Lung microvascular endothelial cell (primary cell): ENCODE measurements around the gene OR2L3. TPM values are rescaled to one million over a fixed set of nuclear protein-coding genes. Genes with fewer than 3 reads are reported as not detected.

Source experiments
- total RNA-seq: library from RNA; depleted of rRNA; stranded (reverse); fragments of >200 nt; gene quantifications from 2 replicates; pipeline ENCODE4 v1.2.1, GENCODE V29; 2014

OR2L3 gene
- total RNA-seq, 1 donor from 2014 or later = not detected

Other genes with a start within 250 kb of the OR2L3 start
- gene OR14A16, start 222.7 kb upstream of the OR2L3 start, total RNA-seq = not detected in 2 replicates
- not detected in 2 replicates for gene OR11L1, start 204.9 kb upstream of the OR2L3 start, total RNA-seq
- gene TRIM58, start 189.6 kb upstream of the OR2L3 start, total RNA-seq = under 0.01 and 0.22 TPM in 2 replicates
- not detected in 2 replicates for gene OR2W3, start 151.2 kb upstream of the OR2L3 start, total RNA-seq
- not detected in 2 replicates for gene OR2T8, start 126.6 kb upstream of the OR2L3 start, total RNA-seq
- not detected in 2 replicates for gene OR2AJ1, start 121.9 kb upstream of the OR2L3 start, total RNA-seq
- not detected in 2 replicates for gene OR2L8, start 98.0 kb upstream of the OR2L3 start, total RNA-seq
- gene OR2AK2, start 81.6 kb upstream of the OR2L3 start, total RNA-seq = not detected in 2 replicates
- gene OR2L5, start 33.2 kb upstream of the OR2L3 start, total RNA-seq = not detected in 2 replicates
- gene OR2L2, start 16.8 kb upstream of the OR2L3 start, total RNA-seq = under 0.01 TPM in 1 of 2 replicates, not detected in the other
- not detected in 2 replicates for gene OR2L13, start 48.3 kb downstream of the OR2L3 start, total RNA-seq
- gene OR2M5, start 98.3 kb downstream of the OR2L3 start, total RNA-seq = not detected in 2 replicates
- not detected in 2 replicates for gene OR2M2, start 128.0 kb downstream of the OR2L3 start, total RNA-seq
- gene OR2M3, start 150.4 kb downstream of the OR2L3 start, total RNA-seq = not detected in 2 replicates
- not detected in 2 replicates for gene OR2M4, start 184.6 kb downstream of the OR2L3 start, total RNA-seq
- gene OR2T33, start 231.1 kb downstream of the OR2L3 start, total RNA-seq = not detected in 2 replicates